Esophagus (tissue), 2 donors: ENCODE results near the gene CCDC12. TPM values are rescaled to one million over a fixed set of nuclear protein-coding genes. Genes with fewer than 3 reads are reported as not detected.

Source experiments
- H3K27ac ChIP-seq, 2 donors: one replicate each; pipeline ENCODE4 v1.5.1; 2013; ENCODE audit warnings: low read depth in 2 of 2, mild to moderate bottlenecking in 2 of 2, inconsistent platforms in 1 of 2, low read length in 1 of 2, moderate library complexity in 1 of 2
- H3K27me3 ChIP-seq, 2 donors: one replicate each; pipeline ENCODE4 v1.6.1; 2013; ENCODE audit warnings: low read length in 2 of 2, control low read depth in 1 of 2, mild to moderate bottlenecking in 1 of 2; ENCODE audit not compliant: insufficient read depth in 2 of 2, control insufficient read depth in 1 of 2
- H3K36me3 ChIP-seq, 2 donors: one replicate each; pipeline ENCODE4 v1.6.1; 2013; ENCODE audit warnings: low read length in 1 of 2; ENCODE audit not compliant: control insufficient read depth in 2 of 2, insufficient read depth in 2 of 2
- H3K4me1 ChIP-seq, 2 donors: one replicate each; pipeline ENCODE4 v1.6.1; 2013; ENCODE audit warnings: low read length in 1 of 2; ENCODE audit not compliant: control insufficient read depth in 2 of 2, insufficient read depth in 2 of 2
- H3K4me3 ChIP-seq, 2 donors: one replicate each; pipeline ENCODE4 v1.5.1; 2013; ENCODE audit warnings: low read length in 2 of 2, mild to moderate bottlenecking in 2 of 2, low read depth in 1 of 2, moderate library complexity in 1 of 2
- H3K9me3 ChIP-seq, 2 donors: one replicate each; pipeline ENCODE4 v1.6.1; 2013; ENCODE audit warnings: mild to moderate bottlenecking in 2 of 2, low read depth in 1 of 2, low read length in 1 of 2, moderate library complexity in 1 of 2; ENCODE audit not compliant: control insufficient read depth in 2 of 2, insufficient read depth in 1 of 2
- WGBS, 2 donors: extraction: QIAGEN DNeasy Blood & Tissue Kit; methylation state at CpG; one replicate each; pipeline ENCODE4 v1.1.7; 2013; 5-methylcytosine and 5-hydroxymethylcytosine counted together
- polyA plus RNA-seq, 2 donors: library from polyadenylated mRNA; stranded (reverse); fragments of 200-250 nt; gene quantifications; one replicate each; pipeline ENCODE4 v1.2.3, GENCODE V29; 2013
- donor health status: healthy with polysubstance abuse.
- donor health status: Bipolar disorder and iron deficiency.

CCDC12 gene
- polyA plus RNA-seq, 2 donors, result 82.5 to 90.1 TPM

DNA sequence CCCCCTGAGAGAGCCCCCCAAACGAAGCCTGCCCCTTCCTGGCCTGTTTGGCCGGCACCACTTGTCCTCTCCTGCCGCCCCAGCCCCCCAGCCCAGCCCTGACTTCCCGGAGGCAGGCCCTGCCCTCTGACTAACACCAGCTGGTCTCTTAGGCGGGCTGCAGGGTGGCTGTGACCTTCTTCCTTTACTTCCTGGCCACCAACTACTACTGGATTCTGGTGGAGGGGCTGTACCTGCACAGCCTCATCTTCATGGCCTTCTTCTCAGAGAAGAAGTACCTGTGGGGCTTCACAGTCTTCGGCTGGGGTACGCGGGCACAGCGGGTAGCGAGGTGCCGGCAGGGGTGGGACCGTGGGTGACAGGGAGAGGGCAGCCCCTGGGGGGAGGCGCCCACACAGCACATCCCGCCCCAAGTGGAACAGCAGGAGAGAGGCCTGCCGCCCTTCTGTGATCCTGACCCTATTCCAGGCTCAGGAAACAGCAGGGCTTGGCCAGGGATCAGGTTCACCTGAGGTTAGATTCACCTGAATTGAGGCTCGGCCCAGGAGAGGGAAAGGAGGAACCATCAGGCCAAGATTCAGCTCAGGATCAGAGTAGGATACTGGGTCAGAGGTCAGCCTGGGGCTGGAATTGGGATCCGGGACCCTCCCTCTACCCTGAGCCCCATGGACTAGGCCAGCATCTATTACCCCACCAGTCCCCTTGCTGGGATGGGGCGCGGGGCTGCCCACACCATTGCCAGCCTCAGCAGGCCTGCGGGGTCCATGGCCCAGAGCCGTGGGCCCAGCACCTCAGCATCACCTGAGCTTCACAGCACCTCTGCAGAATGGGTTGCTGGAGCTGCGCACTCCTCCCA lies 77.2 kb downstream of the CCDC12 start:
- H3K4me3 ChIP-seq, result no peak overlapping the region
- WGBS, 2 donors, result 84 to 85% methylated on average over 22 of the region's 22 CpGs
- peaks cover 0 to 5% of the 10 kb centered on the region in 2 donors for H3K4me1 ChIP-seq
- H3K27me3 ChIP-seq, result no peaks in the 10 kb centered on the region
- no peaks in the 10 kb centered on the region for H3K36me3 ChIP-seq
- no peaks in the 10 kb centered on the region for H3K9me3 ChIP-seq
- no peak overlapping the region for H3K27ac ChIP-seq

DNA sequence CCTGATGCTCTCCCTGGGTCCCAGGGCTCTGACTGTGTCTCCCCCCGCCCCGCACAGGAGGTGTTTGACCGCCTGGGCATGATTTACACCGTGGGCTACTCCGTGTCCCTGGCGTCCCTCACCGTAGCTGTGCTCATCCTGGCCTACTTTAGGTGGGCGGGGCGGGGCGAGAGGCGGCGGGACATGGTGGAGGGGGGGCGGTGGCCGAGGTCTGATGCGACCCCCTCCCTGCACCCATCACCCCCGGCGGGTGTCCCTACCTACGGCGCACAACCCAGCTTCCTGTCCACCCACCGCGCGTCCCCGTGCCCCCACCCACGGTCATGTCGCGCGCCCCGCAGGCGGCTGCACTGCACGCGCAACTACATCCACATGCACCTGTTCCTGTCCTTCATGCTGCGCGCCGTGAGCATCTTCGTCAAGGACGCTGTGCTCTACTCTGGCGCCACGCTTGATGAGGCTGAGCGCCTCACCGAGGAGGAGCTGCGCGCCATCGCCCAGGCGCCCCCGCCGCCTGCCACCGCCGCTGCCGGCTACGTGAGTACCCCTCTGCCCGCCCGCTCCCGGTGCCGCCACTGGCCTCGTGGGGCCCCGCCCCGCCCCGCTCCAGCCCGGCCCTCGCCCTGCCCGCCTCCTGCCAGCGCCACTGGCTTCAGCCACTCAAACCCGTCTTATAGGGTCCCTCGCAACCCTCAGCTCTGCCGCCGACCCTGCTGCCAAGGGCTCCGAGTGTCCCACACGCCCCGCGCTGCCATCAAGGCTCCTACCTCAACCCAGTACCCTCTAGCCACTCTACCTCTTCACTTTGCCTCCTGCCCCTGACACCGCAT lies 78.0 kb downstream of the CCDC12 start:
- Histone ChIP-seq H3K4me3 (no peak overlapping the region), H3K27me3 (no peaks in the 10 kb centered on the region), H3K4me1 (peaks cover 0 to 5% of the 10 kb centered on the region in 2 donors), H3K27ac (no peak overlapping the region), H3K9me3 (no peaks in the 10 kb centered on the region), H3K36me3 (no peaks in the 10 kb centered on the region)
- WGBS, 2 donors, result 16 to 17% methylated on average over 60 to 71 of the region's 71 CpGs

DNA sequence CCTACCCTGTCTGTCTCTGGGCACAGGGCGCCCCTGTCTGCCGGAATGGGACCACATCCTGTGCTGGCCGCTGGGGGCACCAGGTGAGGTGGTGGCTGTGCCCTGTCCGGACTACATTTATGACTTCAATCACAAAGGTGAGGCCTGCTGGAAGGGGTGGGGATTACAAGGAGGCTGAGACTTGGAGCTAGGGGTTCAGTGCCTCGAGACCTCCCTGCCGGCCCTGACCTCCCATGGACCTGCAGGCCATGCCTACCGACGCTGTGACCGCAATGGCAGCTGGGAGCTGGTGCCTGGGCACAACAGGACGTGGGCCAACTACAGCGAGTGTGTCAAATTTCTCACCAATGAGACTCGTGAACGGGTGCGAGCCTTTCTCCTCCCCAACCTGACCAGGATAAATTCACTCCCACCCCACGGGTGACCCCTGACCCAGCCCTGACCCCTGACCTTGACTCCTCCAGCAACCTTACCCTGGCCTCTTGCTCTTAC lies 78.7 kb downstream of the CCDC12 start:
- 69 to 72% methylated on average over 15 of the region's 15 CpGs for WGBS, 2 donors
- no peaks in the 10 kb centered on the region for H3K27me3 ChIP-seq

DNA sequence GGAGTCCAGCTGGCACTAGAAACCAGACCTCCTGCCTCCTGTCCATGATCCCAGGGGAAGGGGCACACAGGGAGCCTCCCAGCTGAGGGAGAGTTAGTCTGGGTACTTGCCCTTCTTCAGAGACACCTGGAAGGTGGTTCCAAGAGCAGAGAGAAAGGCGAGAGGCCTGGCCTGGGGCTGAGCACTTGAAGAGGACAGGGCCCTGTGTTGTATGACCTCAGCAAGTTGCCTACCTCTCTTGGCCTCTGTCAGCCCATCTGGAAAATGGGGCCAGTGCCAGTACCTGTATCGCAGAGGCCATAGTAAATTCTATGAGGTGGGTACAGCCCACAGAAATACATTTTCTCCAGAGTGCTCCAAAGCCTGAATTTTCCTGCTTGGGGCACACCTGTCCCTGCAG lies 79.5 kb downstream of the CCDC12 start:
- no peaks in the 10 kb centered on the region for H3K27me3 ChIP-seq
- 91 to 93% methylated on average over 2 of the region's 2 CpGs for WGBS, 2 donors
- no peaks in the 10 kb centered on the region for H3K36me3 ChIP-seq
- no peak overlapping the region for H3K4me3 ChIP-seq
- no peak overlapping the region for H3K27ac ChIP-seq
- no peaks in the 10 kb centered on the region for H3K9me3 ChIP-seq
- peaks cover 6 to 8% of the 10 kb centered on the region in 2 donors for H3K4me1 ChIP-seq

More for the DNA sequence above, 78.7 kb downstream of the CCDC12 start:
- H3K4me3 ChIP-seq, result no peak overlapping the region
- peaks cover 0 to 5% of the 10 kb centered on the region in 2 donors for H3K4me1 ChIP-seq
- no peaks in the 10 kb centered on the region for H3K9me3 ChIP-seq
- H3K36me3 ChIP-seq, result no peaks in the 10 kb centered on the region
- H3K27ac ChIP-seq, result no peak overlapping the region

DNA sequence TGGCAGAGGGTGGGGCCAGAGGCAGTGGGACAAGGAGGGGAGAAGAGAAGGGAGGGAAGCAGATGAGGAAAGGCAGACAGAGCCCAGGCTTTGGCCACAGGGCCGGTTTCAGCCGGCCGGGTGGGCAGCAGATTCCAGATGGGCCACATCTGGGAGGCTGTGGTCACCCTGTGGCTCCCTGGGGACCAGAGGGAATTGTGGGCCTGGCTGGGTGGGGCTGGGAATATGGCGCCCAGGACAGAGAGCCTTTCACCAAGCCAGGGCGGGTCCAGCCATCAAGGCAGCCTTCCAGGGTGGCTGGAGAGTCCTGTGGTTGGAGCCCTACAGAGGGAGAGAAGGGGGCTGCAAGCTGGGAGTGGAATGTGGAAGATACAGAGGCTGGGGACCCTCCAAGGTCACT lies 80.2 kb downstream of the CCDC12 start:
- no peaks in the 10 kb centered on the region for H3K9me3 ChIP-seq
- 75 to 92% methylated on average over 5 of the region's 5 CpGs for WGBS, 2 donors
- no peaks in the 10 kb centered on the region for H3K27me3 ChIP-seq
- no peaks in the 10 kb centered on the region for H3K36me3 ChIP-seq
- peaks cover 8 to 13% of the 10 kb centered on the region in 2 donors for H3K4me1 ChIP-seq
- H3K4me3 ChIP-seq, result no peak overlapping the region
- no peak overlapping the region for H3K27ac ChIP-seq

DNA sequence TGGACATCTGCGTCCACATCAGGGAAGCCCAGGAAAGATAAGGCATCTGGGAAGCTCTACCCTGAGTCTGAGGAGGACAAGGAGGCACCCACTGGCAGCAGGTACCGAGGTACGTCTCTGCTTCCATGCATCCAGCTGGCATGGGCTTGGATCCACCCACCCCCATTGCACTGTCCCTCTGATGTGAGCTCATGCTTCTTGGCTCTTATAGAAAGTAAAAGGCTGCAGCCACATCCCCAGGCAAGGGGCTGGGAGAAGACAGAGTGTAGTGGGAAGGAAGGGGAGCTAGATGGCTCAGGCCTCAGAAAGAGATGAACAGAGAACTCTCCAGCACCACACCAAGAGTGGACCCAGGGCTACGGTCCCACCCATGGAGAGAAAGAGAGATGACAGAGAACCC lies 80.8 kb downstream of the CCDC12 start:
- no peaks in the 10 kb centered on the region for H3K9me3 ChIP-seq
- H3K4me1 ChIP-seq, result peaks cover 8 to 13% of the 10 kb centered on the region in 2 donors
- H3K4me3 ChIP-seq, result no peak overlapping the region
- WGBS, 2 donors, result 68 to 69% methylated on average over 4 of the region's 4 CpGs
- H3K36me3 ChIP-seq, result no peaks in the 10 kb centered on the region
- no peak overlapping the region for H3K27ac ChIP-seq
- H3K27me3 ChIP-seq, result no peaks in the 10 kb centered on the region

DNA sequence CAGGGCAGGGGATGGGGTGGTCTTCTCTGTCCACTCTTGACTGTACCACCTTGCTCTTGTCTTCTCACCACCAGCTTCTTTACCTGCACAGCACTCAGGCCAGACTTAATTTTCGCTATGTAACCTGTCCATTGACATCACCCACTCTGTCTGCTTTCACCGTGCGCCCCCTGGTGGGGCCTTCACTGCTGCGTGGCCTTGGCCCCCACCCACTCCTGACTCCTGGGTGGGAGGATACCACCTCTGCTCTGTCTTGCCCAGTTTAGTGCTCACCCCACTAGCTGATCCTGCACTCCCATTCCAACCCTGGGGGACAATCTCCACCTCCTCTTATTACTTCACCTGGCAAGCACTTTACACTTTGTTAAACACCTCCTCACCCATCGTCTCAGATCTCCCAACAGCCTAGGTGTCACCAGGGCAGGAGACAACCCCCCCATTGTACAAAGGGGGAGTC lies 81.3 kb downstream of the CCDC12 start:
- H3K36me3 ChIP-seq, result no peaks in the 10 kb centered on the region
- H3K27ac ChIP-seq, result no peak overlapping the region
- peaks cover 8 to 13% of the 10 kb centered on the region in 2 donors for H3K4me1 ChIP-seq
- WGBS, 2 donors, result 14 to 18% methylated on average over 5 of the region's 5 CpGs
- no peak overlapping the region for H3K4me3 ChIP-seq
- H3K9me3 ChIP-seq, result no peaks in the 10 kb centered on the region
- H3K27me3 ChIP-seq, result no peaks in the 10 kb centered on the region

DNA sequence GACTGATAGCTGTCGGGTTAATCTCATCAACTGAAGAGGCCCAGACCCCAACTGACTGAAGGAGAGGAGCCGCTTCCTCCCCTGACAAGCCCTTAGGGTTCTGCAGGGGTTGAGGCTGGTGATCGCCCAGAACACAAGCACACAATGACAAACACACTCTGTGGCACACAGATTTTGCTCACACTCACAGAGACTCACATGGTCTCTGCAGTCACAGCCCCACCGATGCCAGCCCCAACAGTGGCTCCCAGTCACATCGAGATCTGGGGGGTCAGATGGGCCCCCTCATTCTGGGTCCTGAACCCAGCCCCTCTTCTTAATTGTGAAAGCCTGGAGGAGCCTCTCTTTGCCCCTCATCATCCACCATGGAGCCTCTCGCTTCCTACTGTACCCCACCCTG lies 82.3 kb downstream of the CCDC12 start:
- no peak overlapping the region for H3K4me3 ChIP-seq
- H3K36me3 ChIP-seq, result no peaks in the 10 kb centered on the region
- H3K4me1 ChIP-seq, result peaks cover 8 to 13% of the 10 kb centered on the region in 2 donors
- 86 to 93% methylated on average over 6 of the region's 6 CpGs for WGBS, 2 donors
- no peaks in the 10 kb centered on the region for H3K27me3 ChIP-seq
- H3K9me3 ChIP-seq, result no peaks in the 10 kb centered on the region
- no peak overlapping the region for H3K27ac ChIP-seq

DNA sequence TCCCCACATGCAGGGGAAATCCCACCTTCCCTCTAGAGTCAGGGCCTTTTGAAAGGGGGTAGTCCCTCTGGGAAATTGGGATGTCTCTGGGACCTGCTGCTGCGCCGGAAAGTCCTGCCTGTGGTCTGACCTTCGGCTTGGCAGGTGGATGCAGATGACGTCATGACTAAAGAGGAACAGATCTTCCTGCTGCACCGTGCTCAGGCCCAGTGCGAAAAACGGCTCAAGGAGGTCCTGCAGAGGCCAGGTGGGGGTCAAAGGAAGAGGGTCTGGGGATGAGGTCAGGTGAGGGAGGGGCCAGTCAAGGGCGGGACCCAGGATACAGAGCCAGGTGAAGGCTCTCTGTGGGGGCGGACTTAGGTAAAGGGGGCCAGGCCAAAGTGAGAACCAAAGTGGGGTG lies 82.8 kb downstream of the CCDC12 start:
- Histone ChIP-seq H3K9me3 (no peaks in the 10 kb centered on the region), H3K27ac (no peak overlapping the region), H3K27me3 (no peaks in the 10 kb centered on the region), H3K36me3 (no peaks in the 10 kb centered on the region), H3K4me1 (peaks cover 8 to 11% of the 10 kb centered on the region in 2 donors), H3K4me3 (no peak overlapping the region)
- WGBS, 2 donors, result 74 to 77% methylated on average over 9 of the region's 9 CpGs
